ENCODE measurements around the gene SPG7.

DNA sequence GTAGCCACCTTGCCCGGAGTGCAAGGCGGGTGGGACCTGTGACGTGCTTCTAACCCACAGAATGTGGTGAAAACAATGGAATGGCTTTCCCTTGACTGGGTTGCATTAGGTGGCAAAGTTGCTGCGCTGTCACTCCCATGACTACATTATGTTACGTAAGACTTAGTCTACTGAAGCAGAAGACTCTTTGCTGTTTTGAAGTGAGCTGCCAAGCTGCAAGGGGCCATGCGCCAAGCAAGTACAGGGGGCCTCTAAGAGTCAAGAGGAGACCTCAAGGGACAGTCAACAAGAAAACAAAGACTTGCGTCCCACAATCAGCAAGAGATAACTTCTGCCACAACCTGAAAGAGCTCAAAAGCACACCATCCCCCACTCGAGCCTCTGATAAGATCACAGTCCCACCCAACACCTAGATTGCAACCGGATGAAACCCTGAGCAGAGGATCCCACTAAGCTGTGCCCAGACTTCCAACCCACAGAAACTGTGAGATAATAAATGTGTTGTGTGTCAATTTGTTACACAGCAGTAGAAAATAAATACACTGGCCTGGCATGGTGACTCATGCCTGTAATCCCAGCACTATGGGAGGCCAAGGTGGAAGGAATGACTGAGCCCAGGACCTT lies 34.3 kb upstream of the SPG7 start:
- TF ChIP-seq, protein P1, sequence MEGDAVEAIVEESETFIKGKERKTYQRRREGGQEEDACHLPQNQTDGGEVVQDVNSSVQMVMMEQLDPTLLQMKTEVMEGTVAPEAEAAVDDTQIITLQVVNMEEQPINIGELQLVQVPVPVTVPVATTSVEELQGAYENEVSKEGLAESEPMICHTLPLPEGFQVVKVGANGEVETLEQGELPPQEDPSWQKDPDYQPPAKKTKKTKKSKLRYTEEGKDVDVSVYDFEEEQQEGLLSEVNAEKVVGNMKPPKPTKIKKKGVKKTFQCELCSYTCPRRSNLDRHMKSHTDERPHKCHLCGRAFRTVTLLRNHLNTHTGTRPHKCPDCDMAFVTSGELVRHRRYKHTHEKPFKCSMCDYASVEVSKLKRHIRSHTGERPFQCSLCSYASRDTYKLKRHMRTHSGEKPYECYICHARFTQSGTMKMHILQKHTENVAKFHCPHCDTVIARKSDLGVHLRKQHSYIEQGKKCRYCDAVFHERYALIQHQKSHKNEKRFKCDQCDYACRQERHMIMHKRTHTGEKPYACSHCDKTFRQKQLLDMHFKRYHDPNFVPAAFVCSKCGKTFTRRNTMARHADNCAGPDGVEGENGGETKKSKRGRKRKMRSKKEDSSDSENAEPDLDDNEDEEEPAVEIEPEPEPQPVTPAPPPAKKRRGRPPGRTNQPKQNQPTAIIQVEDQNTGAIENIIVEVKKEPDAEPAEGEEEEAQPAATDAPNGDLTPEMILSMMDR (IDR thresholded peaks at IDR 0.05) = no peak
- TF ChIP-seq POLR2A (IDR thresholded peaks at IDR 0.05) = no peak
